Measurements from ENCODE around the gene SLC6A20. TPM values are rescaled to one million over a fixed set of nuclear protein-coding genes. Genes with fewer than 3 reads are reported as not detected.

SLC6A20 gene
- total RNA-seq, 1 donor from 2014 or later: 4.2 TPM

- H3K27ac ChIP-seq: no peak overlapping the region
- H3K4me3 ChIP-seq: no peak overlapping the region
- intact Hi-C loops (cut with DNase I): no loop called here
- peaks cover 34% of the 10 kb centered on the region for H3K36me3 ChIP-seq
- no peak for DNase-seq
- ATAC-seq: no peak
- no peaks in the 10 kb centered on the region for H3K27me3 ChIP-seq (ENCODE audit: low read depth)
- peaks cover 11% of the 10 kb centered on the region for H3K4me1 ChIP-seq
- H3K9me3 ChIP-seq: no peaks in the 10 kb centered on the region
- TF ChIP-seq CTCF (IDR thresholded peaks at IDR 0.05): no peak
Measured at GRCh38 chr3:45838466-45838865, 42.1 kb upstream of the SLC6A20 start.

DNA sequence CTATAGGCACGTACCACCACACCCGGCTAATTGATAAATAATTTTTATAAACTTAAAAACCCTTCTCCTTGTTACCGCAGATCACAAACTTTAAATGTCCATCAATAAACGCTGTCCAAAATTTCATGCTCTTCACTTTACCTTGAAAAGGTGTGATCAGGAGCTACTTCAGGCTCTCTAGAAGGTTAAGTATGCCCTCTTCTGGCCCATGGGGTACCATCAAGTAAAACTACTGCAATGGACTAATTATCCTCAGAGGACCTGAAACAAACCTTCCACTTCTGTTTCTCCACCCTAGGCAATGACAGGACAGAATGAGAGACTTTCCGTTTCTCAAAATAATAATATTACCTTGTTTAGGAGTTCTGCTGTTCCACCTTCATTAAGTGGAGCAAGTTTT is 36.4 kb upstream of the SLC6A20 start:
- no peak for ATAC-seq
- no peaks in the 10 kb centered on the region for H3K27me3 ChIP-seq (ENCODE audit: low read depth)
- H3K4me1 ChIP-seq: no peaks in the 10 kb centered on the region
- H3K9me3 ChIP-seq: no peaks in the 10 kb centered on the region
- H3K36me3 ChIP-seq: peaks cover 92% of the 10 kb centered on the region
- intact Hi-C loops (cut with DNase I): no loop called here
- no peak overlapping the region for H3K4me3 ChIP-seq
- H3K27ac ChIP-seq: no peak overlapping the region
- no peak for DNase-seq
- no peak for TF ChIP-seq CTCF (IDR thresholded peaks at IDR 0.05)

DNA sequence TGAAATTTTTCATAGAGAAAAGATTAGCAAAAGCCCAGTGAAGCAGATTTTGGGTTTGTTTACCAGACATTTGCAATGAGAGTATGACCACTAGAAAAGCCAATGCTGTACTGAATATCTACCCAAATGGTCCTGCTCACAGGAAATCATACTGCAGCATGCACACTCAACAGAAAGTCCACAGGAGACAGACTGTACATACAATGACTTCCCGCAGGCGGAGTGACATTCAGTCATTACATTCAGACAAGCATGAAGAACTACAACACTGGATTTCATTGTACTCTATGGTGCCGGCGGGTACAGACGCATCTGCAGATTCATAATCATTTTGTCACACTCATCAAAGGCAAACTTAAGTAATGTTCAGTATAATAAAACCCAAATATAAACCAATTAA is 33.8 kb upstream of the SLC6A20 start:
- Histone ChIP-seq H3K4me3 (no peak overlapping the region), H3K4me1 (no peaks in the 10 kb centered on the region), H3K9me3 (no peaks in the 10 kb centered on the region), H3K27me3 (ENCODE audit: low read depth) (no peaks in the 10 kb centered on the region), H3K36me3 (peaks cover 100% of the 10 kb centered on the region), H3K27ac (no peak overlapping the region)
- intact Hi-C loops (cut with DNase I): no loop called here
- ATAC-seq: no peak
- TF ChIP-seq CTCF (IDR thresholded peaks at IDR 0.05): no peak
- no peak for DNase-seq

- no peak overlapping the region for H3K27ac ChIP-seq
- no peaks in the 10 kb centered on the region for H3K27me3 ChIP-seq (ENCODE audit: low read depth)
- H3K4me1 ChIP-seq: no peaks in the 10 kb centered on the region
- no peak overlapping the region for H3K4me3 ChIP-seq
- no peaks in the 10 kb centered on the region for H3K9me3 ChIP-seq
- H3K36me3 ChIP-seq: peaks cover 96% of the 10 kb centered on the region
- intact Hi-C loops (cut with DNase I): no loop called here
- no peak for TF ChIP-seq CTCF (IDR thresholded peaks at IDR 0.05)
- no peak for DNase-seq
- ATAC-seq: no peak
Measured at GRCh38 chr3:45826908-45827307, 30.6 kb upstream of the SLC6A20 start.

DNA sequence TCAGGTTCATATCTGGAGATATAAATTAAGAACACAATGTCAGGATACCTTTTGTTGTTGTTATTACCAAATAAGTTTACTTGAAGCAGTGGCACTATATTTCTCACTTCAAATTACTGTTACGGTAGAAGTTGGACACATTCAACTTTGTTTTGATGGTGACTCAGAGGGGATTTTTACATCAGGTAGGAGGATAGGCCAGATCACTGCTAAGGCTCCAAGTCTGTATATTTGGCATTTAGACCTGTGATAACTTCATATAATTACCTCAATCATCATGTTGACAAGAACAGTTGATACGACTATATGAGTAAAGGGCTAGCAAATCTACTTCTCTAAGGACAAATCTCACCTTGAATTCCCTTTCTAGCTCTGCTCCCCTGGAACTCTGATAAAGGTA is 30.0 kb upstream of the SLC6A20 start:
- Histone ChIP-seq H3K36me3 (peaks cover 90% of the 10 kb centered on the region), H3K4me3 (no peak overlapping the region), H3K4me1 (no peaks in the 10 kb centered on the region), H3K27ac (no peak overlapping the region), H3K27me3 (ENCODE audit: low read depth) (no peaks in the 10 kb centered on the region), H3K9me3 (no peaks in the 10 kb centered on the region)
- DNase-seq (no peak), ATAC-seq (no peak)
- no peak for TF ChIP-seq CTCF (IDR thresholded peaks at IDR 0.05)
- intact Hi-C loops (cut with DNase I): no loop called here

DNA sequence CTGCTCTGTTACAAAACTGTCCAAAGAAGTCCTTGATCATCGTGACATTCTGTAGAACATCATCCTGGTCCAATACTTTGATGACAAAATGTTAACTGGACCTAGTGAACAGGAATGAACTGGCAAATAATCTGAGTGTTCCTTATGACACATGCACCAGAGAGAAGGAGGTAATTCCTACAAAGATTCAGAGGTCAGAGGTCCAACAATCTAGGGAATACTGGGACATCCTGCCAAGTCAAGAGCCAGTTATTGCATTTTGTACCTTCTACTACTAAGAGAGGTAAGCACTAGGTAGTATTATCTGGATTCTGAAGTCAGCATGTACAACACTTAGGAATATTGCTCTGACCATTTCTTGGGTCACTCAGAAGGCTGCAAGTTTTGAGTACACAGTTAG is 24.8 kb upstream of the SLC6A20 start:
- ATAC-seq (no peak), DNase-seq (no peak)
- Histone ChIP-seq H3K36me3 (peaks cover 38% of the 10 kb centered on the region), H3K27me3 (ENCODE audit: low read depth) (no peaks in the 10 kb centered on the region), H3K4me3 (no peak overlapping the region), H3K27ac (no peak overlapping the region), H3K4me1 (peaks cover 19% of the 10 kb centered on the region), H3K9me3 (no peaks in the 10 kb centered on the region)
- intact Hi-C loops (cut with DNase I): no loop called here
- TF ChIP-seq CTCF (IDR thresholded peaks at IDR 0.05): no peak
